GM21447 (cell line): ENCODE measurements around the gene PEX10.
A peak's percentile ranks its signal among the peaks of the same experiment; 100 is the strongest.

Source experiments
- ATAC-seq: cut with Tn5 transposase; IDR thresholded peaks from one replicate; pipeline ENCODE4 v1.9.1; 2021; ENCODE audit not compliant: unreplicated experiment

The PEX10 gene

DNA sequence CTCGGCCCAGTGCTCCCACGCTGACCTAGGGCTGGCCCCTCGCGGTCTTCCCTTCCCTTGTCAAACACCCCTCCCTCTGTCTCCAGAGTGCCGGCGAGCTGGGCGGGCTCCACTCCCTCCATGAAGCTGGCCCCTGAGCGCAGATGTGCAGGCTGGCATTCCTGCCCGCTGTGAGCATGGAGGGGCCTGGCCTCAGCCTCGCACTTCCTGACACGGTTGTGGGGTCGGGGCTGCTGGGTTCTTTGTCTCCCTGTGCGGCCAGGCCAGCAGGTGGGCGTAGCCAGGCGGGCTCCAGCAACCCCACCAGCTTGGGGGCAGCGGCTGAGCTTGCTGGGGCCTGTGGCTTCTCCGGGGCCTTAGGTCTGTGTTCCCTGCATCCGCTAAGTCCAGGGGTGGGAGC, 14.2 kb upstream of the PEX10 start:
- no peak for ATAC-seq

DNA sequence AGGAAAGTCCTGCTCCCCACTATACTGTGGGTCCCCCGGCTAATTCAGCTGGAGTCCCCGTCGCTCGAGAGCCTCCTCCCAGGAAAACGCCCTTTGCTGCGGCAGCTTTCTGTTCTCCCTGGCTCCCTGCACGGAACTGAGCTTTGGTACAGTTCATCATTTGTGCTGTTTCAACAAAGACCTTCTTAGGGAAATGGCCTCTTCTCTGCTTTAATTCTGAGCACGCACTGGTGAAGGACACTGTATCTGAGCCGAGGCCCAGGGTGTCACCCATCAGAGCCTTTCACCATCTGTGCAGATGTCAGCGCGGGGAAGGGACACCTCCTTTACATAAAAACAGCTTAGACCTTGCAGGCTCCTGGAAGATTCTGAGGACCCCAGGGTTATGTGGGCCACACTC, 13.5 kb upstream of the PEX10 start:
- no peak for ATAC-seq

DNA sequence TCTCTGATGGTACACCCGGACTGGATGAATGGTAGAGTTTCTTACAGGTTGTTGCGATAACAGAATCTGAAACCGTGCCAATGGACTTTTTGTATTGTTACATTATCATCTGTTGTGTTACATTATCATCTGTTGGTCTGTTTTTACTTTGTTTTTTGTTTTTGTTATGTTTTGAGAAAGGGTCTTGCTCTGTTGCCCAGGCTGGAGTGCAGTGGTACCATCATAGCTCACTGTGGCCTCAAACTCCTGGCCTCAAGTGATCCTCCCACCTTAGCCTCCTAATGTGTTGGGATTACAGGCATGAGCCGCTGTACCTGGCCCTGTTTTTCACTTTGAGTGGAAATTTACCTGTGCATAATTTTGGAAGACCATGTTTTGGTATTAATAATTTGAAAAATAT, 10.2 kb upstream of the PEX10 start:
- no peak for ATAC-seq

DNA sequence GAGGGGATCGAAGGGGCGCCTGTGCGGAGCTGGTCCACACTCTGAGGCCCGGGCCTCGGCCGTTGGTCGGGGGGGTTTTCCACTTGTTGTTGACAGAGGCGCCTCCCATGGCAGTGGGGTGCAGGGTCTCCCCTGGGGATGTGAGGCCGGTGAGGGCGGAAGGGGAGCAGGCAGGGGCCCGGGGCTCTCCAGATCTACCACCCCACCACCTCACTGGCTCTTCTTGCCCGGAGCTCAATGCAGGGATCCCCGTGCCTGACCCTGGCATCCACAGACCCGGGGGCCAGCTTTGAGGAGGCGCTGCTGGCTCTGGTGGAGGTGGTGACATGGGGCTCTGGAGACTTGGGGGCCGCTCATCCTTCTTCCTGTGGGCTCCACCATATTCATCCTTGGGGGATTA, 7.1 kb upstream of the PEX10 start:
- ATAC-seq: no peak

DNA sequence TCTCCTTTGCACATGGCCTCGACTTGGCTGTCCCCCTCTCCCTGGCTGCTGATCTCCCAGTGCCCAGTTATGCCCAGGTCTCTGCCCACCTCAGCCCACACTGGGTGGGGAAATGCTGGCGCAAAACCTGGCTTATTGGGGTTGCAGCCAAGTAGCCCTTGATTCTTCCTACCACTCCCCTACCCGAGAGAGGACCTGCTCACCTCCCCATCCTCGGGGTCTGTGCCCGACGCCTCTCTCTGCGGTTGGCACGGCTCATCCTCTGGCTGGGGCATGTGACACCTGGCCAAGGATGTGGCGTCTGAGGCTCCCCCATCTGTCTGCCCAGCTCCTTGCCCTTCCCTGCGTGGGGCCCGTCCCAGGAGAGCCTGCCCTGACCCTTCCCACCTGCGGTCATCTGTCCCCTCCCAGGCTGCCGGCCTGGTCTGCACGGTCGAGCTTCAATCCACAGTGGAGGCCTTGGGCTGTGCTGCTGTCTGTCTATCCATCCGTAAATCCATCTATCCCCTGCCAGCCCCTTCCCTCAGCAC, 6.5 kb upstream of the PEX10 start:
- no peak for ATAC-seq

DNA sequence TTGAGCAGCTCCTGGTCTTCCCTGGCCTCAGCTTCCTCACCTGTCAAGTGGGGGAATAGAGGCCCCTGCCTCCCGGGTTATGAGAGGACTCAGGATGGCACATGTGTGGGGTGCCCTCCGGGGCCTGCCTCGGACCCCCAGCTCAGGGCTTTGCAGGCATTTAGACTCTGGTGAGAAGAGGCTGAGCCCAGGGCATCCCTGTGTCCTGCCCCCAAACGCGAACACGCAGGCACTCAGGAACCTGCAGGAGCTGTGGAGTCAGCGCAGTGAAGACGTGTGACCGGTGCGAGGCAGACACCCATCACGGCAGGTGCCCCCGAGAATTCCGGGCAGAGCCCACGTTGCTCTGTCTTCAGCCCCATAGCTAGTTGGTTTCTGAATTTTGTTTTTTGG, 5.5 kb upstream of the PEX10 start:
- no peak for ATAC-seq

DNA sequence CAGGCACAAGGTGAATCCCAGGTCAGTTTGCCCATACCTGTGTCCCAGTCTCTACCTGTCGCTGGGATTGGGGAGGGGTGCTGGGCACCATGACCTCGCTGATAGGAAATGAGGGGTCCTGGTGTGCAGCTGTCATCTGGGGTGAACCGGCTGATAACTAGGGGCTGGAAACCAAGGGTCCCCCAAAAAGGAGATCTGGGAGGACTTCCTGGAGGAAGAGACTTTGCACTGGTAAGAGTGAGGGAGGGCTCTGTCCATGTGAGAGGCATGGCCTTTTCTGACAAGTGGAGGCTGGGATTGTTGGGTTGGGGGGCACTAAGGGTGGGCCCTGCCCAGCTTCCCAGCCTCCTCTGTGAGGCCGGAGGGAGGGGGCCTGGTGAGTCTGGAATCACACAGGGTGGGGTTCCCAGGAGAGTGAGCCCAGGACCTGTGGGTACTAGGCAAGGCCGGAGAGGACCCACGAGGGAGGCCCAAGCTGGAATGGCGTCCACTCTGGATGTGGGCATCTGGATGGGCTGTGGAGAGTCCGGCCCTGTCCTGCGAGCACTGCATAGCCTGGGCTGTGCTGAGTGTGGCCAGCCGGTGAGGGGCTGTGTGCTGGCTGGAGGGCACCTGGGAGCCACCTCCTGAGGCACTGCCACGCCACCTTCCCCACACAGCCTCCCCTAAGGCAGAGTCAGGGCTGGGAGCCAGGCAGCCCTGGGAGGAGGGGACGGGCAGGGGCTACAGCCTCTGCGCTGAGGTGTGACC, 4.9 kb upstream of the PEX10 start:
- ATAC-seq: no peak

DNA sequence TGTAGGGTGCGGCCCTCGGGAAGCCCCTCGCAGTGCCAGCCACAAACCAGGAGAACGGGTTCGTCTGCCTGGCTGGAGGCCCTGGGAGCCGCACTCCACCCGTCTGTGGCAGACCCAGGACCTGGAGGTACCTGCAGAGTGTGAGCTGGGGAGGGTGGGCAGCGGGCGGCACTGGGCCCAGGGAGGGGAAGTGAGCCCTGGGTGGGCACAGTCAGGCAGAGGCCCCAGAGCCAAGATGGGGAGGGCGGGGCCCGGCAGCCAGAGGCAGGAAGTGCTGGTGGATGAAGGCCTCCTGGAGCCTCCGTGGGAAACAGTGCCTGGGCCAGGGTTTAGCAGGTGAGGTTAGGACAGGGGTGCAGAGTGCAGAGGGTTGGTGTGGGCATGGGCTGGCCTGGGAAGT, 4.0 kb upstream of the PEX10 start:
- no peak for ATAC-seq

DNA sequence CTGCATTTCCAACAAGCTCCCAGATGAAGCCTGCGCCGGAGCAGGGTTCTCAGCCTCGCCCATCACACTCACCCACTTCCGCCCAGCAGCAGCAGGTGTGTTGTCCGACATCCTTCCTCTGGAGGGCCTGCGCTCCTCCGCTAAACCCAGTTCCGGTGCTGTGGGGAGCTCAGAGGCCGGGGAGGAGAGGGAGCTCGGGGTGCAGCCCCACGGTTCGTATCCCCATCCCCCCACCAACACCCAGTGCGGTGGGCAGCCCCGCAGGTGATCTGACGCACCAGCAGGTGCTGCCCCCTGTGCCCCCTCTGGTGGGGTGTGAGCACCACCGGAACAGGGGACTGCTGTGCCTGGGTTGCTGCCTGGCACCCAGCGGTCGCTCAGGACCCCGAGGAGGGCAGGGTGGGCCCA, 3.4 kb upstream of the PEX10 start:
- no peak for ATAC-seq

DNA sequence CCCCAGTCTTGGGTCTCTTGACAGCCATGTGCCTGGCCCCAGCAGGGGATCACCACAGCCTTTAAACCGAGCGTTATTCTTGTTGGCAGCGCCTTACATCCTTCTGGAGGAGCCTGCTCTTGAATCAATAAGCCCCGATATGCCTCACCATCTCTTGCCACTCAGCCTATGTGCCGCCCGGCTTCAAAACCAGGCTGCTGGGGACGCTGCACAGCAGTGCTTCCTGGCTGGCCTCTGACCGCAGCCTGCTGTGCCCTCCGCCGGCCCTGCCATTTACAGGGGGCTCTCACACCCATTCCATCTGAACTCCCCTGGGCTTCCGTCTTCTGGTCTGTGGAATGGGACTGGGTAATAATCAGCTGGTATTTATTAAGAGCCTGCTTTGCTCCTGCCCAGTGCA, 3.0 kb upstream of the PEX10 start:
- ATAC-seq: no peak

DNA sequence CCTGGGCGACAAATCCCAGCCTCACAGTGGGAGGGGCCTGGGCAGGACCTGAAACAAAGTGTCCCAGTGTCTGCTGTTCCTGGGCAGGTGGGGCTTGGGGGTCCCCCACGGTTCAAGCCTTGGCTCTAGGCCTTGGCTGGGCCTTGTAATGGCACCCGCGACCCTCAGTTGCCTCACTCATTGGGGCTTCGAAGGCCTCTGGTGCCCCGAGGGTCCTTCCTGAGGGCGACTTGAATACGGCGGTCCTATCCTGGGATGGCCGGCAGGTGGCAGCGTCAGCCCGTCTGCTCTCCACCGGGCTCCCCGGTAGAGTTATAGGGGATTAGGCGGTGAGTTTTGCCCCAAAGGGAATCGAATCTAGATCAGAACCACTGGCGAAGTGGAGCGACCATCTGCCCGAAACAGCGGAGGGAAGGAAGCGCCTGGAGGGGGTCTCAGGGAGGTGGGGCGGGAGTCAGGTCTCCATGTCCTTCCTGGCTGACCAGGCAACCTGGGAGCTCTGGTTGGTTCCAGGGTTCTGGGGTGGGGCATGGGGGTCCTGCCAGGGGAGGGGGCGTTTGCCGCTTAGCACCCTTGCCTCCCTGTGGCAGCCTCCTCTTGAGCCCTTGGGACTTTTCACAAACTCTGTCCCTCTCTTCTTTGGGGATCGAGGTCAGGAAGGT, 2.1 kb upstream of the PEX10 start:
- ATAC-seq: no peak

DNA sequence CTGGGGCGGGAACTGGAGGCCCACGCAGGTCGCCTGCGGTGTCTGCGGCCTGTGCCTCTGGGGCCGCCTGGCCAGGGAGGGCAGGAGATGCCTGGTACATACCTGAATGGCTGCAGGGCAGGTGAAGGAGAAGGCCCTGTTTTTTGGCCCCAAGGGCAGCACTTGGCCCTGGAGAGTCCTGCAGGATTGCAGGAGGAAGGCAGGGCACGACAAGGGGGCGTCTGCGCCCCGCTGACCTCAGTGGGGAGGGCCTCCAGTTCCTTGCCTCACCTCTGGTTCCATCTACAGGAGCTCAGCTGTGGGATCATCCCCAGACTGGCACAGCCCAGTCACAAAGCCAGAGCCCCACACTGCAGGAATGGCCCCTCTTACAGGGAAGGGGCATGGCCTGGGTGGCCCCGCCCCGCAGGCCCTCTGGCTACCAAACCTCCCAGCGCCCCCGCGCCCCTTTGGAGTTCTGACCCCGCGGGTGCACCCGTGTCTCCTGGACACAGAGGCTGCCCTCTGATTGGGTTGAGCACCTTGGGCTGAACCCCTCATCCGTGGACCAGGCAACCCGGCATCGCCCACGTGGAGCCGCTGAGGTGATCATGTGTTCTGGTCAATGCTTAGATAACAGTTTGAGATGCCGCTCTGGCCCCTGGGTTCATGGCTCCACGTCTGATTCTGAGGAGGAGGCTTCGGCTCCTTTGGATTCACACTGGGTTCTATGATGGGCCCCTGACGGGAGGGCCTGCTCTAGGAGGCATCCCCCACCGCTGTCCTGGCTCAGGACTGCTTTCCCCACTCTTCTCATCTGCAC, 1.3 kb upstream of the PEX10 start:
- ATAC-seq: no peak

DNA sequence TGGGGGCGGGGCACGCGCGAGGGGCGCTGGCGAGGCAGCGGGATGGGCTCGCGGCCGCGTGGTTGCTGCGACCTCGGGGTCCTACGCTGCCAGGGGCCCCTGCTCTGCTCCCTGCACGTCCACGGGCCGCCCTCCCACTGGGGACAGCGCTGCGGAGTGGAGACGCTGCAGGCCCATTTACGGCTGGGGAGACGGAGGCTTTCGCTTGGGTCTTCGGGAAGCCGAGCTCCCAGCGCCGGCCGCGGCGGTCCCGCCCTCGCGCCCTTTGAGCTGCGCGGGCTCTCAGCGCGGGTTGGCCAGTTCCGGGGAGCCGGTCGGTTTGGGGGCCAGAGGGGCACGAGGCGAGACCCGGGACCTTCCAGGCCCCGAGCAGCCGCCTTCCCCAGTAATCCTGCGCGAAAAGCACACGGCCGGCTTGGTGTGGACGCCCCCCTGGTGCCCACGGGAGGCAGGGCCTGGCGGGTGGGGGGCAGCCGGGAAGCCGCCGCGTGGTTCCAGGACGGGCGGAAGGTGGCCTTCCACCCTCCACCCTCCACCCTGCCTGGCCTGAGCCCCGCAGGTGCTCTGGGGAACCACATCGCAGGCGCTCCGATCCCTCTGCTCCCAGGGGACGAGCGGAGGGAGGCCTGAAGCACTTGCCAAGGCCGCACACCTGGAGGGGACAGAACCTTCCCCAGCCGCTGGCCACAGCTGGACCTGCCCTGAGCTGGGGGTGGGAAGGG, 570 bp upstream of the PEX10 start:
- peak; percentile 17 for ATAC-seq

DNA sequence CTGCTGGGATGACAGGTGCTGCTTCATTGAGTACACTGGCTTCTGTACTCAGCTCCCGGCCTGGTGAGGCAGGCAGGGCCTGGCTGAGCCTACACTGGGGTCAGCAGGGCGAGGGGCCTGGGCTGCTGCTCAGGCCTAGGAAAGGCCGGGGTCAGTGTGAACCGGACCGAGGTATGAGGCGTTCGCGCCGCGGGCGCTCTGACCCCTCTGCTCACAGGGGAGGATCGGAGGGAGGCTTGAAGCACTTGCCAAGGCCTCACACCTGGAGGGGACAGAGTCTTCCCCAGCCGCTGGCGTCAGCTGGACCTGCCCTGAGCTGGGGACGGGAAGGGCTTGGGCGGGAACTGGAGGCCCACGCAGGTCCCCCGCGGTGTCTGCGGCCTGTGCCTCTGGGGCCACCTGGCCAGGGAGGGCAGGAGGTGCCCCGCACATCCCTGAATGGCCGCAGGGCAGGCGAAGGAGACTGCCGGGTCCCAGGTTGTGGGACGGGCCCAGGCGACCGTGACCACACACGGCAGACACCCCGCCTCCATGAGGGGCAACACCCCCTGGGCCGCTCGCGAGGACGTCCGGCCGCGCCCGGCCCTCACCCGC, 466 bp downstream of the PEX10 start:
- peak; percentile 6 for ATAC-seq

DNA sequence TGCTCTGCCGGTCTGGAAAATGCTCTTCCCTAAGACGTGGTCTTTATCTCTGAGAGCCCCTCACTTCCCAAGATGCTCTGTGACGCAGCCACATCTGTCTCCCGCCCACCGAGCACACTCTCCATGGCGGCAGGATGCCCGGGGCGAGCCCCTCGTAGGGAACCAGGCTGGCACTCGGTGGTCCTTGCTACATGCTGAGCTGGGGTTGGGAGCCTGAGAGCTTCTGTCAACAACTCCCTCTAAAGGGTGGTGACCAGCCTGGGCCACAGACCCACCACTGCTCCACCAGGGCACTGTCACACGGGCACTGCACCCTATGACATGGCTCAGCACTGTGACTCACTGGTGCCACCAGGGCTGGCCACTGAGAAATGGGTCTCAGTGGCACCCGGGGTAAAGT, 2.6 kb downstream of the PEX10 start:
- no peak for ATAC-seq

DNA sequence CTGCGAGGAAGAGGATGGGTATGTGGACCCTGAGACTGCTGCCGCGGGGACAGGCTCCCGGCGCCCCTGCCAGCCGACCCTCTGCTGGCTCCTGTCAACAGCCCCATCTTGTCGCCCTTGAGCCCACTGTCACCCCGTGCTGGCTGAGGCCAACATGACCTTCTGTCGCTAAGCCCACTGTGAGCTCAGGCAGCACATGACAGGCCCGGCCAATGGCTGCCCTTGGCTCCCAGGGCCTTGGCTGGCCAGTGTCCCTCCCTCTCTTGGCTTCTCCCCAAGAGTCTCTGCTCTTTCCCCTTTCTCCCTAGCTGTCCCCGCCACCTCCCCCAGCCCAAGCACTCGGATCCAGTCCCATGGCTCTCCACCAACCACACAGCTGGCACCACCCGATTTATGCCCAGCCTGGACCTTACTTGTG, 3.5 kb downstream of the PEX10 start:
- no peak for ATAC-seq

DNA sequence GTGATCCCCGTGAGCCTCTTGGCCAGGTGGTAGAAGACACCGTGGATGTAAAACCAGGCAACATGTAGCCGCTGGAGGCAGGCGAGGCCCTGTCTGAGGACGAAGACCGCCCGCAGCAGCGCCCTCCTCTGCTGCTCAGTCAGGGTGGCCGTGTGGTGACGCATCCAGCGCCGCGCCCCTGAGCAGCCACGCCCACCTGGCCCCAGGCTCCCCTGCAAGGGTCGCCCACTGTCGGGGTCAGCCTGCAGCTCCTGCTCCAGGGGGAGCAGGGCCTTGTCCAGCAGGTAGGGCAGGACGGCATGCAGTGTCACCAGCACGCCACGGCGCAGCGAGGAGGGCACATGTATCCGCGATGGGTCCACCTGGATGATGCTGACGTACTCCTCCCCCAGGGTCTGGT, 3.9 kb downstream of the PEX10 start:
- no peak for ATAC-seq

DNA sequence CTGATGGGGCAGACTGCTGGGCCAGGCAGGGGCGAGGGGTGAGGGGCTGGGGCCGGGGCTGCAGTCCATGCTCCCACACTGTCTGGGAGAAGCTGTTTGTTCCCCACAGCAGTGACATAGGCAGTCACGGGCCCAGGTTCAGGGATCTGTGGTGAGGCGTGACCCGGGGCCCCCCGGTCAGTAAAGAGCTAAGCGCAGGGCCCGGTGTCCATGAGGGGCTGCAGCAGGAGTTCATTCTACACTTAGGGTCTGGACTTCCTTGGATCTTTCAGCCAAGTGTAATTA, 4.4 kb downstream of the PEX10 start:
- ATAC-seq: no peak

DNA sequence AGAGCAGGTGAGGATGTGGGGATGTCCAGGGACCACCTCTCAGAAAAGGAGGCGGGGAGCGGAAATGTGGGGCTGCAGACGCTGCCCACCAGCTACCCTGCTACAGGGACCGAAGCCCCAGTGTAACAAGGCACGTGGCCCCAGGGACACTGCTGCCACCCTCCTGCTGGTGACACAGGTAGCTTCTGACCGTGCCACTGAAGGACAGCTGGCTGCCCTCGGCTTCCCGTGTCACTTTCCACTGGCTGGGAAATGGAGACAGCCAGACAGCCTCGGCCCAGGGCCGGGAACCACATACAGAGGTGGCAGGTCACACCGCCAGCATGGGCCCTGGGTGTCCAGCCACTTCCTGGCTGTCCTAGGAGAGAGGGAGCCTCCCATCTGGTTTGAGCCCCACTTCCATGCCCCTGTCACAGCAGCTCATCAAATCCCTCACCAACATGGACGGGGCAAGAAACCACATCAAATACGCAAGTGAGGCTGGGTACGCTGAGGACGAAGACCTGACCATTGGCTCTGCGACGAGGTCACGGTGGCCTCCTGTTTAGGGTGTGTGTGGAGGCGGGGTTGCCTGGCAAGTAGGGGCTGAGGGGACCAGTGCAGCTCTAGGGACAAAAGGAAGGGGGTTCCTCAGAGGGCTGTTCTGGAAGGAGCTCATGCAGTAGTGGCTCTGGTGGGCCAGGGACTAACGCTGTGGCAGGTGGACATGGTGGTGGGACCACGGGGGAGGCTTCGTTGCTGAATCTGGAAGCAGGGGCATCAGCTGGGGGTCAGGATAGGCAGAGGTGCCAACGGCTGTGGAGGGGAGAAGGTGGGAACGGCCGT, 5.0 kb downstream of the PEX10 start:
- no peak for ATAC-seq

DNA sequence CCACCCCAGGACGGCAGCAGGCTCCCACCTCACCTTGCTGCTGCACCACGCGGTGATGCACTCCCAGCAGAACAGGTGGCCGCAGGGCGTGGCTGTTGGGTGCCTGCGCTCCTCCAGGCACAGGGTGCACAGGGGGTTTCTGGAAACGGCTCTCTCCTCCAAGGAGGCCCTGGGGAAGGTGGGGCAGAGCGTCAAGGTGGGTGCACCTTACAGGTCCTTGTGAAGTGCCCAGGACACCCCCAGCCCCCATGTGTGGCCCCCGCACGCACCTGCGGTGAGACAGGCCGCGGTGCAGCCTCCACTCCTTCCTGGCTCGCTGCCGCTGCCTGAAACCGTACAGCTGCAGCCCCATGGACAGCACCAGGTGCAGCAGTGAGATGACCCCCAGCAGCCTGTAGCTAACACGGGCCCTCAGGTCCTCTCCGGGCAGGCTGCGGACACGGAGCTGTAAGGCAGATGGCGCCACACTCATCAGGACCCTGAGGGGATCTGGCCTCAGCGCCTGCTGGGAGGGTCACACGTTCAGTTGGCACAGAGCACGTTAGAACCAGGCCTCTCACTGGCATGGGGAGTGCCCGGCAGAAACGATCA, 5.8 kb downstream of the PEX10 start:
- ATAC-seq: no peak
